ENCODE measurements around the gene CHCHD3.

The CHCHD3 gene

GRCh38 chr7:133081599-133082389 is at the start of gene CHCHD3:
Gene CHCHD3, minus strand, starts transcription at chr7:133082090. Its CDS starts 153 bp downstream, at chr7:133081937.
- DNase-seq (ENCODE audit: low read depth in 2 of 2), result peak; percentile 87 to 92

GRCh38 chr7:133130166-133130565 is 48.3 kb upstream of the CHCHD3 start:
- DNase-seq (ENCODE audit: low read depth in 2 of 2), result no peak

- DNase-seq (ENCODE audit: low read depth in 2 of 2), result no peak
Observed at GRCh38 chr7:133126422-133126821, 44.5 kb upstream of the CHCHD3 start.

GRCh38 chr7:133124974-133125373 is 43.1 kb upstream of the CHCHD3 start:
- DNase-seq (ENCODE audit: low read depth in 2 of 2), result no peak

DNA sequence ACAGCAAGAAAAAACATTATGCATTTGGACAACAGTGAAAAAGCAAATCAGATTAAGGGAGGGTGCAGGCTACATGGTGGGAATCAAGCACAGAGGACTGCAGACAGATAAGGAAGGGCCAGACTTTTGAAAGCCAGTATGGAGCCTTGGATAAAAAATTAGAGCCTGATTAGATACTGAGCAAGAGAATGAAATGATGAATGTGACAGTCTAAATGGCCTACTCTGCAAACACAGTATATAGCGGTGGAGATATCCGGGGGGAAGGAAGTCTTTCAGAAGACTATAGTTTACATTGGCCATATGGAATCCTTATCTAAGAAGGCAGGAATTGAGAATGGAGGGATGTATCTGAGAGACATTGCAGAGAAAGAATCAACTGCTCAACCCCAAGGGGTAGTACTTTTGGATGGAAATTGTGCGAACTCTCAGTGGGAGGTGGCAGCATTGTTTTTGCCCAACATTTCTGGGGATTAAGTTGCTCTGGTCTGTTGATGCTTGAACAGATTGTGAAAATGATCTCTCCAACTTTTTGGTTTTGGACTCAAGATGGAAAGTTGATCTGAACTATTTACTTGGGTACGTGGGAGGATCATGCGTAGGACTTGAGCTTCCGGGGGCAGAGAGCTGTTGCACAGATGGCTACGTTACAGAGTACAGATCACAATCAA is 39.4 kb upstream of the CHCHD3 start:
- no peak for DNase-seq (ENCODE audit: low read depth in 2 of 2)

DNA sequence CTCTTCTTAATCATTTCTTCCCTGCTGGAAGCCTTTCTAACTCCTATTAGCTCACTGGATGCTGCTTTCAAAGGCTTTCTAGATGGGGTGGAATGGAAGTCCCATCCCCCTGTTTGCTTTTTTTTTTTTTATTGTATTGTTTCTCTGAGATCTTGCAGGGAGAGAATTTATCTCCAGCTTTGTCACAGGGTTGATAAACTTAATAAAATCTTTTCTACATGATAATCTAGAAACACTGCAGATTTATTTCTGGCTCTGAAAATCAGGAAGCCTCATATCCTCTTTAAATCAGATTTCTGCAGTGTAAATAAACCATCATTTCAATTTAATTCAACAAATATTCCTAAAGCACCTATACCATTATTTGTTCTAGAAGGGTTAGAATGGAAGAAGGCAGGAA is 37.2 kb upstream of the CHCHD3 start:
- DNase-seq (ENCODE audit: low read depth in 2 of 2), result no peak

DNA sequence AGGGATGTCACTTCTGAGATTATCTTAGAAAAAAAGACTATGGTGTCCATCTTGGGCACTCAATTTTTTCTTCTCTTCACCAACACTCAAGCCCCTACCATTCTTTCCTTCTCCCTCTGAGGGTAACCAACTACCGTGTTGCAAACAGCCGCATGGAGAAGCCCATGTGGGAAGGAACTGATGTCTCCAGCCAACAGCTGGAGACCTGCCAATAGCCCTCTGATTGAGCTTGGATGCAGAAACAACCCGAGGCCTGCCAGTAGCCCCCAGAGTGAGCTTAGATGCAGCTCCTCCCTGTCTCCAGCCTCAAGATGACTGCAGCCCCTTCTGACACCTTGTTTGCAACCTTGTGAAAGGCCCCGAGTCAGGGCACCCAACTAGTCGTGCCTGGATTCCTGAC is 36.4 kb upstream of the CHCHD3 start:
- no peak for DNase-seq (ENCODE audit: low read depth in 2 of 2)

GRCh38 chr7:133117452-133117851 is 35.6 kb upstream of the CHCHD3 start:
- no peak for DNase-seq (ENCODE audit: low read depth in 2 of 2)

DNA sequence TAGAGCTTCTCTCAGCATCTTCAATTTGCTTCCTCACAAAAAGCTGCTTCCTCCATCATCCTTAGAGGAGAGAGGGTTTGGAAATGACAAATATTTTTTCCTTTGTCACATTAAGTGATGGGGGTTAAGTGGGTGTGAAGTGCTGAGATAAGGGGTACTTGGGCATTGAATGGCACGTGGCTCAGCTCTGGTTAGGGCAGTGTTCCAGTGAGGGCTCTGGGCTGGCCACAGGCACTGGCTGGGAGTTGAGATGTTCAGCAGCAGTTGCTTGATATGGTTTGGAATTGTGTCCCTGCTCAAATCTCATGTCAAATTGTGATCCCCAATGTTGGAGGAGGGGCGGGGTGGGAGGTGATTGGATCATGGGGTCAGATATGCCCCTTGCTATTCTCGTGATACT is 33.7 kb upstream of the CHCHD3 start:
- DNase-seq (ENCODE audit: low read depth in 2 of 2), result no peak

- DNase-seq (ENCODE audit: low read depth in 2 of 2), result no peak
Observed at GRCh38 chr7:133114519-133114918, 32.6 kb upstream of the CHCHD3 start.

GRCh38 chr7:133112976-133113375 is 31.1 kb upstream of the CHCHD3 start:
- DNase-seq (ENCODE audit: low read depth in 2 of 2), result no peak

DNA sequence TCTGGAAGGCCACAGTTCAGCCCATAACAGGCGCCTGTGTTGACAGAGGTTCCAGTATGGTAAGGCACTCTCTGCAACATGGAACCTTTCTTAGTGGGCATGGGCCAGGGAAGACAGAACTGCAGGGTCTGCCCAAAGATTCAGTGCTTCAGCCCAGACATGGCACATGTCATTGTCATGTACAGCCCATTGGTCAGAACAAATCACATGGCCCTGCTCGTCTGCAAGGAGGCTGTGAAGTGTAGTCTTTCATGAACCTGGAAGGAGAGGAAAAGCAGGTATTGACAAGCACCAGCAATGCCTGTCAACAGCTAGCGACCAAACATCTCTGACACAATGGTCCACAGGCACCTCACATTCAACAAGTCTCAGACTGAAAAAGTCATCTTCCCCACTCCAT is 30.4 kb upstream of the CHCHD3 start:
- no peak for DNase-seq (ENCODE audit: low read depth in 2 of 2)

DNA sequence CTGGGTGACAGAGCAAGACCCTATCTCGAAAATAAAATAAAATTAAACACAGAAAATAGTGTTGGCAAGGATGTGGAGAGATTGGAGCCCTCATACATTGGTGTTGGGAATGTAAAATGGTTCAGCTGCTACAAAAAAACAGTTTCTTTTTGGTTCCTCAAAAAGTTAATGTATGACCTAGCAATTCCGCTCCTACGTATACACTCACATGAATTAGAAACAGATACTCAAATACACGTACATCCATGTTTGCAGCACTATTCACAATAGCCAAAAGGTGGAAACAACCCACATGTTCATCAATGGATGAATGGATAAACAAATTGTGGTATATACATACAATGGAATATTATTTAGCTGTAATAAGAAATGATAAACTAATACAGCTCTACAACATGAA is 28.4 kb upstream of the CHCHD3 start:
- DNase-seq (ENCODE audit: low read depth in 2 of 2), result no peak

DNA sequence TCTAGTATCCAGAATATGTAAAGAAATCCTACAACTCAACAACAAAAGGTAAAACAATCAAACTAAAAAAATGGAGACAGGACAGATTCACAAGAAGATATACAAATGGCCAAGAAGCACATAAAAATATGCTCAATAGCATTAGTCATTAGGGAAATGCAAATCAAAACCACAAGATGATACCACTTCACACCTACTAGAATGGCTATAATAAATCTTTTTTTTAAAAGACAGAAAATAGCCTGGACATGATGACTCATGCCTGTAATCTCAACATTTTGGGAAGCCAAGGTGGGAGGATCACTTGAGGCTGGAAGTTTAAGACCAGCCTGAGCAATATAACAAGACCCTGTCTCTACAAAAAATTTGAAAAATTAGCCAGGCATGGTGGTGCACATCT is 27.9 kb upstream of the CHCHD3 start:
- DNase-seq (ENCODE audit: low read depth in 2 of 2), result no peak

DNA sequence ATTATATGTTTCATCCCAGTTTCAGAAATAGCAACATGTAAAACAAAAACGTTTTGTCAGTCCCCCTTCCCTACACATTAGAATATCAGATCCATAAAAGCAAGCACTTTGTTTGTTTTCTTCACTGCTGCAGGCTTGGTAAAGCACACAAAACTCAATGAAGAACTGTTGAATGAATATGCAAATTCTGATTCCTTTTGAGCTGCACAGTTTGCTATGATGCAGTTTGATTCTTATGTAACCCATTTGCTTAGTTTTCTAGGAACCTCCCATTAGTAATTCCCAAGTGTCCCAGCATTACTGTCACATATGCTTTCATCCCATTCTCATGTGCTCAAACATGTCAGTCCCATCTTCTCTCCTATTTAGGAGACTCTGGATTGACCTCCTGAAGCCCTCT is 26.1 kb upstream of the CHCHD3 start:
- no peak for DNase-seq (ENCODE audit: low read depth in 2 of 2)

DNA sequence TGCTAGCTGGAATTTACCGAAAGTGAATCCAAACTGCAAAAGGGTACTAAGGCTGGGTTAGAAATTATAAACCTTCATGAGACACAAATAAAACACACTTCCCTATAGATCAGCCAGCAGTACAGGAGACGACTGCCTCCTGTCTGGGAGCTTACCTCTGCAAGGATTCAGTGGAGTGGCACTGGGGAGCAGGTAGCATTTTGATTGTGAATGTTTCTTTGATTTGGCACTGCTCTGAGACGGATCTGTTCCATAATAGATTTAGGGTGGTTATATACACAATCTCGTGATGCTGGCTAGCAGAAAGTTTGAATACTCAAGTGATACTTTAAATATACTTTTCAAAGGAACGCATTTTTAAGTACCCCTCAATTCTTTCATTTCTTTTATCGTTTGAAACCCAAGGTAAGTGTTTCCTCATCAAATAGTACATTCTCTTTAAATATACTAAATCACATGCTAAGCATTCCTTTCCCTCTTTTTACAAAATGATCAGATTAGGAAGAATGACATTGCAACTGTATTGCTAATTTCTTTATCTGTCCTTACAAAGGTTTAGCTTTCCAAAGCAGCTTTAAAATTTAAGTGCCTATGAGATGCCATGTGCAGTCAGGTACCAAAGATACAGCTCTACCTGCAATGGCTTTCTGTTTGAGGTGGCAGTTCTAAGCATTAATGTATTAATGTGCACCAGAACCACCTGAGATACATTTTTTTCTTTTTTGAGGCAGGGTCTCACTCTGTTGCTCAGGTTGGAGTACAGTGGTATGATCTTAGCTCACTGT is 20.6 kb upstream of the CHCHD3 start:
- DNase-seq (ENCODE audit: low read depth in 2 of 2), result no peak

DNA sequence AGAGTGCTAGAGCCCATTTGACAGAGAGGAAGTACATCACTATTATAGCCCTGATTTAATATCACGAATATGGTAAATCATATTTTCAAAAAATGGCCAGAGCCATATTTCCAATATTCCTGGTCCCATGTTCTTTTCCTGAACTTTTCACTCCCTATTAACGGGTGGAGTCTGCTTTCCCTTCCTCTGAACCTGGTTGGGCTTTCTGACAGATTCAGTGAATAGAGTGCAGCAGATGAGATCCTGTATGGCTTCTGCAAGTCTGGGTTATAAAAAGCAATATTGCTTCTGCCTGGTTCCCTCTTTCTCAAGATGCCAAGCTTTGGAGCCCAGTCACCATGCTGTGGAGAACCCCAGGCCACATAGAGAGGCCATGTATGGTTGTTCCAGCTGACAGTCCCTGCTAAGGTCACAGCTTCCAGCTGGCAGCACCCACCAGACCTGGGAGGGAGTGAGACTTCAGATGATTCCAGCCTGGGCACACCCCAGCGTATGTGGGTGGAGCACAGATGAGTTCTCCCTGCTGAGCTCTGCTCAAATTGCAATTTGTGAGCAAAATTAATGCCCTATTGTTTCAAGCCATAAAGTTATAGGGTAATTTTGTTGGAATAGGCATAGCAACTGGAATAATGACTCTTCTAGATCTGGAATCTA is 17.9 kb upstream of the CHCHD3 start:
- no peak for DNase-seq (ENCODE audit: low read depth in 2 of 2)

- DNase-seq (ENCODE audit: low read depth in 2 of 2), result no peak
Observed at GRCh38 chr7:133095119-133095671, 13.3 kb upstream of the CHCHD3 start.

DNA sequence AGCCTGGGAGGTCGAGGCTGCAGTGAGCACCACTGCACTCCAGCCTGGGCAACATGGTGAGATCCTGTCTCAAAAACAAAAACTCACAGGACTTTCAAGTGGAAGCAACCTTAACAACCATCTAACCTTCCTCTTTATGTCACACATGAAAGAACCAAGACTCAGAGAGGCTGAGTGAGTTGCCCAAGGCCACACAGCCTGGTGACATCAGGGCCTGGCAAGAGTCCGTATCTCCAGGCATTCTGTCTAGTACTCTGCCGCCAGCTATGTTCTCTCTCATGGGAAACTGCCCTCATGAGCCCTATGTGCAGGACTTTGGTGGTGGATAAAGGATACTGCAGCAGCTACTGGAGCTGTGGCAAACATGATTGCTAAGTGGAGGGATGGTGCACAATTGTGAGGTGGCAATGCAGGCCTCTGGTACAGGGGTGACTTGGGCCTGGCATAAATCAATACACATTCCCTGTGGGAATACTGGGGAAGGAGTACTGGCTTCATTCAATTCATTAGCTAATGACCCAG is 10.1 kb upstream of the CHCHD3 start:
- no peak for DNase-seq (ENCODE audit: low read depth in 2 of 2)

DNA sequence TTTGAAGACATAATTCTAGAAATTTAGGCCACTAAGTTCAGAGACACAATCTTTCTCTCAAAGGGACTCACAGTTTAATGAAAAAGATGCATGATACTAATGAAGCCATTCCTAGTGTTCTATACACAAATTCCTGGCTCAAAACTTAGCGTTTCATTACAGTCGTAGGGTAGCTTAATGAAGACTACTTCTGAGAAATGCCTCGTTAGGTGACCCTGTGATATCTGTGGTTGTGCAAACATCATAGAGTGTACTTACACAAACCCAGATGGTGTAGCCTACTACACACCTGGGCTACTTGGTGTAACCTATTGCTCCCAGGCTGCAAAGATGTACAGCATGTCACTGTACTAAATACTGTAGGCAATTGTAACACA is 488 bp upstream of the CHCHD3 start:
- DNase-seq (ENCODE audit: low read depth in 2 of 2), result no peak

GRCh38 chr7:133081119-133081598 is 731 bp downstream of the CHCHD3 start:
- no peak for DNase-seq (ENCODE audit: low read depth in 2 of 2)

All from stimulated activated CD4-positive, alpha-beta T cell treated with anti-CD3 and anti-CD28 coated beads, Interleukin-1b, Interleukin-23, amount 100 ng/mL, for 4 hours (primary cell).